RCC 7860 (cell line): ENCODE data around the gene CCDC66.
A peak's percentile ranks its signal among the peaks of the same experiment; 100 is the strongest.
"Not testable (repeated sequence)": the region's sequence is repeated elsewhere in the genome, so short reads cannot be mapped to it uniquely, and the experiment has no call there.

Source experiments
- DNase-seq: peaks from one replicate; pipeline ENCODE4 v3.0.0-alpha.2; 2015; ENCODE audit warnings: low spot score
- FAIRE-seq: peaks from 2 replicates; lab custom pipeline; 2012; peaks lifted over from hg19 to GRCh38; lab: Jason Lieb, UNC

CCDC66 gene

DNA sequence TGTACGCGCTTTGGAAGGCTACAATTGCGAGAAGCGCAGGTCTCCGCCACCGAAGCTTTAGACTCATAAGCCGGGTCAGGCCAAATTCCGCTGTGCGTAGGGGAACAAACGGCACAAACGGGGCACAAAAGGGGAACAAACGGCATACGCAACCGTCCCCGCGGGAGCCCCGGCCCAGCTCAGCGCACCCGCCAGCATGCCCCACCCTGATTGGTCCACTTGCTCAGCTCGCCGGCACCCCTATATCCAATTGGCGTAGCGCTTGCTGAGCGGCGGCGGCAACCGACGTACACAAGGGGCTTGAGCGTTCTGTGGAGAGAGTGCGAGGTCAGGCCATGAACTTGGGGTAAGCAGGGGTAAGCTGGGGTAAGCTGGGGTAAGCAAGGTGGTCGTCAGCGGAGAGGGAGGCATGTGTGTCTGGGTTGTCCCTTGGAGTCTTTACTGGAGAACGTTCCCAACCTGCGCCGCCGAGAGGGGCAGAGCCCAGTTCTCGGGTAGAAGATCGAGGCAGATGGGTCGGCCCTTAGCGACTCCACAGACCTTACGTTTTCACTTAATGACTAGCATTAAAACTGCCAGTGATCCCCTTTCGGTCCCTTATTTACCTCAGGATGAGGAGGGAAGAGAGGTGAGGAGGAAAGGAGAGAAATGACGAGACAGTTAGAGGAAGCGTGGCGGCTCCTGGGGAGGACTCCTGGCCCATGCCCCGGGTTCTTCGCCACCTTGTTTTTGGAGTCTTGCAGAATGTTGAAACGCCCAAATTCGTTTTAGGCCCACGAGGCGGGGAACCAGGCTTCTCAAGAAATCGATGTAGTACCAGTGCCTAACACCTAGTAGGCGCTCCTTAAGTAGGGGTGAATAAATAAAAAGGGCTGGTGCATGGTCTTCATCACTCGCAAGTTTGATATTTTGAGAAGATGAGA, at the start of gene CCDC66:
CCDC66 (plus strand) TSS at position 268 of the 923 bp plus-strand sequence; CDS start at position 336, 68 bp downstream.
- FAIRE-seq: no peak

DNA sequence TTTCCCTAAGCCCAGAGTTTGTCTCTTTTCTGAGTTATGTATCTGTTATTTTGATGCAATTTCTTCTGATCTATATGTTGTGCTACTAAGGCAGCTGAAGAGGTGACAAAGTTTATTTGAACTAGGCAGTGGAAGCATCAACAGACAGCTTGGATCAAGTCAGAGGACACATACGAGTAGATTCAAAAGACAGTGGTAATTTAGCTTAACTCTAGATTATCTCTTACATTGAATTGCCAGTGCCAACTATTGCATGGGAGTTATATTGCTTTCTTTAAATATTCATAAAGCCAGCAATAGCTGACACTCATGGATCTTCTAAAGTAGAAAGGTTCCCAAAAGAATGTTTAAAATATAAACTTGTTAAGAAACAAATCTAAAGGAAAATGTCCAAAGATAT, 37.3 kb upstream of the CCDC66 start:
- FAIRE-seq (no peak), DNase-seq (no peak)

More for the DNA sequence above, at the start of gene CCDC66:
- peak; percentile 72 for DNase-seq

DNA sequence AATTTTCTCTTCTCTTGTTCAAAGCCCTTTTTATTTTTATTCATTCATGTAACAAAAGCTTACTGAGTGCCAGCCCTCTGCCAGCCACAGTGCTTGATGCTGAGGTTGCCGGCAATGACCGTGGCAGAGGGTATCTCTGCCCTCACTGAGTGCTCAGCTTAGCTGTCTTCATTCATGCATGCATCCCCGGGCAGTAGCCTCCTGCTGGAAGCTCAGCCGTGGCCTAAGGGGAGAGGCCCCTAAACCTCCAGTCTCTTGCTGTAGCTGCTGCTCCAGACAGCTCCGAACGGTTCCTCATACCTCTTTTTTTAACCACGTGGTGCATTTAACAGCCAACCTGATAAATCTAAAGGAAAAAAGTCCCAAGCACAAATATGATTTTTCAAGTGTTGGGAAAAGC, 34.6 kb upstream of the CCDC66 start:
- no peak for FAIRE-seq
- no peak for DNase-seq

DNA sequence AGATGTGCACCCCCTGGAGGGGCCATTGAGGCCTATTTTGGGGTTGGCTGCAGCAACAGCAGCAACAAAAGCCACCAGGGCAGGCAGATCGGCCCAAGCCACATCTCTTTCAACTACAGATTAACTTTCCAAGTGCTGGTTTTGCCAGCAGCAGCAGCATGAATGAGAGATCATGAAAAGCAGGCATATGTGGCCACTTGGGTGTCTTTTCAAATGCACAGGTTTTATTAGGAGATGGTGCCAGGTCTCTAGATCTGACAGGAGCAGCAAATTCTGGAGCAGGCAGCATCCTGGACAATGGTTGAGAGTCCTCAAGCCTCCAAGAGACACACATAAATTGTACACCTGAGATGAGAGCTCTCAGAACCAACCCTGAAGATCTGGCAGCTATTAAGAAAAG, 31.7 kb upstream of the CCDC66 start:
- no peak for FAIRE-seq
- DNase-seq: no peak

DNA sequence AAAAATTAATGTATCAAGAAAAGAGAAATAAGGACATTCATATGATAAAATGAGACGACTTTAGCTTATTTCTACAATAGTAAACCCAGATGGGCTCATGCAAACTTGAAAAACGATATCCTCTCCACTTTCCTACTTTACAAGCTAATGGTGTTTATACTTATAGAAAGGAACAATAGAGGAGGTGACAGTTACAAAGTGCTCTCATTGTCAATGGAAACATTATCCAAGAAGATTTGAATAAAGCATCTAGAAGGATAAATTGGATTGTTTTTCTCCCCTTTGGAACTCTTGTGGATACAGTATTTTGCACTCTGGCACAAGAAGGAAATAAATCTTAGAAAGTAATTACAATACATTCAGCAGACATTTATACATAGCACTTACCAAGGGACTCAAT, 20.2 kb upstream of the CCDC66 start:
- DNase-seq (no peak), FAIRE-seq (no peak)

DNA sequence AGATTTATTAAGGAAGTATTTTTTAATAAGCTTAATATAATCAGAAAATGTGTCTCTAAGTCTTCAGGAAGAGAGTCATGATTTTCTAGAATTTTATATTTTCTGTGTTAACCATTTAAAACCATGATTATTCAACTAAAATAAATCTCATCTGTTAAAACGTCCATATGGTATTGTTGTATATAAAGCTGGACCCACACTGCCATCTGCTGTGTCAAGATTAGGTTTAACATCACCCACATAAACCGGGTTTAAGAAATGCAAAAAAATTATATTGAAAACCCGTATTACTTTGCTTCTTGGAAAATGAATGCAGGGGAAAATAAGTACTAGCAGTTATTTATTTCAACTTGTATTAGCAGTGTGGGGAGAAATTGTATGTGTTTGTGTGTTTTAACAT, 9.5 kb upstream of the CCDC66 start:
- DNase-seq (no peak), FAIRE-seq (no peak)

DNA sequence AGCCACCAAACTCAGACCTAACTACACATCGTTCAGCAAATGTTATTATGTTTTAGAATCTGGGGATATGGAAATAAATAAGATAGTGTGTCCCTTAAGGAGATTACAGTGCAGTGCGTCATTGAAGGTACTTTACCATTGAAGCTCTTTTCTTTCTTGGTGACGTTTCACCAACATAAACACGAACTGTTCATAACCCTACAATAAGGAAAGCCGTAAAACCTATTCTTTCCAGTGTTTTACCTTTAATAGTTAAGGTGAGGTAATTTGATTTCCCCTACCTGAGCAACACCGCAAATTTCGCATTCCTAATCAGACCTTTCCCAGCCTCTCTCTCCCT, 826 bp downstream of the CCDC66 start:
- no peak for FAIRE-seq
- no peak for DNase-seq

DNA sequence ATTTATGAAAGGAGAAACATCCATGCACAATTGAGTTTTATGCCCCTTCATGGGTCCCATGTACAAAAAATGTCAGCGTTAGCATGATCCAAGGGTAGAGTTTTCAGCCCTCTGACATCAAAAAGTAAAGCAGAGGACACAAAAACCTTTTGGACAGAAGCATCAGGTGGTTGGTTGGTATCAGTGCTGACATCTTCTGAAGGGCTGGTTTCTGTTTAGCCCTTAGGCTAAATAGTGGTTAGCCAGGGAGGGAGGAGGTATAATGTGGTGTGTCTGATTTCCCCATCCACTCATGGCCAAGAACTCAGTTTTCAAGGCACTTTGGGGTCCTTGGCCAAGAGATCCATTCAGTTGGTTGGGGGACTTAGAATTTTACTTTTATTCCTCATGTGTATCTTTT, 16.5 kb downstream of the CCDC66 start:
- FAIRE-seq (no peak), DNase-seq (no peak)

DNA sequence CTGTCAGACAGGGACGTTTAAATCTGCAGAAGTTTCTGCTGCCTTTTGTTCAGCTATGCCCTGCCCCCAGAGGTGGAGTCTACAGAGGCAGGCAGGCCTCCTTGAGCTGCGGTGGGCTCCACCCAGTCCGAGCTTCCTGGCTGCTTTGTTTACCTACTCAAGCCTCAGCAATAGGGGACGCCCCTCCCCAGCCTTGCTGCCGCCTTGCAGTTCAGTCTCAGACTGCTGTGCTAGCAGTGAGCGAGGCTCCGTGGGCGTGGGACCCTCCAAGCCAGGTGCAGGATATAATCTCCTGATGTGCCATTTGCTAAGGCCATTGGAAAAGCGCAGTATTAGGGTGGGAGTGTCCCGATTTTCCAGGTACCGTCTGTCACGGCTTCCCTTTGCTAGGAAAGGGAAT, 25.0 kb downstream of the CCDC66 start:
- not testable (repeated sequence) for FAIRE-seq

DNA sequence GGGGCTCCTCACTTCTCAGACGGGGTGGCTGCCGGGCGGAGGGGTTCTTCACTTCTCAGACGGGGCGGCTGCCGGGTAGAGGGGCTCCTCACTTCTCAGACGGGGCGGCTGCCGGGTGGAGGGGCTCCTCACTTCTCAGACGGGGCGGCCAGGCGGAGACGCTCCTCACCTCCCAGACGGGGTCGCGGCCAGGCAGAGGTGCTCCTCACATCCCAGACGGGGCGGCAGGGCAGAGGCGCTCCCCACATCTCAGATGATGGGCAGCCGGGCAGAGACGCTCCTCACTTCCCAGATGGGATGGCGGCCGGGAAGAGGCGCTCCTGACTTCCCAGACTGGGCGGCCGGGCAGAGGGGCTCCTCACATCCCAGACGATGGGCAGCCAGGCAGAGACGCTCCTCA, 27.3 kb downstream of the CCDC66 start:
- DNase-seq, FAIRE-seq: not testable (repeated sequence)

More for the DNA sequence above, 25.0 kb downstream of the CCDC66 start:
- DNase-seq: not testable (repeated sequence)

DNA sequence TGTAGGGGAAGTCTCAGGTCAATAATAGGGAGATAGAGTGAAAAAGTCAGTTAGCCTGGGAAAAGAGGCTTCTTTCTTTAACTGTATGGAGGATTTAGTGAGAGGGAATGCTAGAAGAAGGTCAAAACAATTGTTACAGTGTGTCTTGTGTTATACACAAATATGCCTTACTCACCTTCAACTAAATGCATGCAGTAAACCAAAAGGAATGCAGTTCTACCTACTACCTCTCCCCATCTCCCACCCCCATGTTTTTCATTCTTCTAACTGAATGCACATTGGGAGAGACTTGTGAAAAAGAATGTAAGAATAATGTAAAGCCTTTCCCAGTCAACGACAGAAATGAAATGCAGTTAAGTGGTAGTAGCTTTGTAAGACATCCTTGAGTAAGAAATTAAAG, 33.8 kb downstream of the CCDC66 start:
- FAIRE-seq (no peak), DNase-seq (no peak)

DNA sequence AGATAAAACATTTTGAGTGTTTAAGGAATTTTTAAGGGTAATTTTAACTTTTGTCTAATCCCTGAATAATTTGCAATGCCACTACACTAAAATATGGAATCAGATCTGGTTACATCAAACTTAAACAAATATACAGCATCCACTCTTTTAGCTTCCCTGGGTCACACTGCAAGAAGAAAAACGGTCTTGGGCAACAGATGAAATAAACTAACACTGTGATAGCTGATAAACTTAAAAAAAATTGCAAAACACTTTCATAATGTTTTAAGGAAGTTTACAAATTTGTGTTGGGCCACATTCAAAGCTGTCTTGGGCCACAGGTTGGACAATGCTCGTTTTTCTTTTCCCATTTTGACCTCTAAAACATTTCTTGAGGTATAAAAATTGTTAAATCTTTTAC, 34.3 kb downstream of the CCDC66 start:
- FAIRE-seq (no peak), DNase-seq (no peak)

DNA sequence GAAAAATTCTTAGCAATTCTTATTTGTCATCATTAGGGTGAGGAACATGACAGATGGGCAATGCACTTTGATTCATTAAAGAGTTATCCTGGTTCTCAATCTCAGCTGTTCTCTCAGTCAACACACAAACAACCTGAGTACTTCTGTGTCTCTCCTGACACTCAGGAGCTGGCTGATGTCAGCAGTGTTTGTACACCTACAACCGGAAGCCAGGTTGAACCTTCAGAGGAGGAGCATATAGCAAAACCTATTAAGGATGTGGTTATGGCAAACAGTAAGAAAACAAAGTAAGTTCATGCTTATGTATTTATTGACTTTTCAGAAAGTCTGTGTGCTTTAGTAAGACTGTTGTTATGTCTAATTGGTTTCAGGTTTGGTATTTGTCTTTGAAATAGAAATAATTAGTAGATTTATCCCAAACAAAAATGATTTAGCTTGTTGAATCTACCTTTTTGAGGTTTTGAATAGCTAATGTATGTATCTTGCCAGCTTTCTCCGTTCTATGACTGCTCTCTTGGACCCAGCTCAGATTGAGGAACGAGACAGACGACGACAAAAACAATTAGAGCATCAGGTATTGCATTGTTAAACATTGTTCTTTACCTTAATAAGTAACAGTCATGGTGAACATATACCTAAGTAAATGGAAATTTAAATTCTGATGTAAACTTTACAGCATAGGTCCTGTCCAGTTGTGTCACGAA, 36.6 kb downstream of the CCDC66 start:
- no peak for FAIRE-seq
- no peak for DNase-seq

DNA sequence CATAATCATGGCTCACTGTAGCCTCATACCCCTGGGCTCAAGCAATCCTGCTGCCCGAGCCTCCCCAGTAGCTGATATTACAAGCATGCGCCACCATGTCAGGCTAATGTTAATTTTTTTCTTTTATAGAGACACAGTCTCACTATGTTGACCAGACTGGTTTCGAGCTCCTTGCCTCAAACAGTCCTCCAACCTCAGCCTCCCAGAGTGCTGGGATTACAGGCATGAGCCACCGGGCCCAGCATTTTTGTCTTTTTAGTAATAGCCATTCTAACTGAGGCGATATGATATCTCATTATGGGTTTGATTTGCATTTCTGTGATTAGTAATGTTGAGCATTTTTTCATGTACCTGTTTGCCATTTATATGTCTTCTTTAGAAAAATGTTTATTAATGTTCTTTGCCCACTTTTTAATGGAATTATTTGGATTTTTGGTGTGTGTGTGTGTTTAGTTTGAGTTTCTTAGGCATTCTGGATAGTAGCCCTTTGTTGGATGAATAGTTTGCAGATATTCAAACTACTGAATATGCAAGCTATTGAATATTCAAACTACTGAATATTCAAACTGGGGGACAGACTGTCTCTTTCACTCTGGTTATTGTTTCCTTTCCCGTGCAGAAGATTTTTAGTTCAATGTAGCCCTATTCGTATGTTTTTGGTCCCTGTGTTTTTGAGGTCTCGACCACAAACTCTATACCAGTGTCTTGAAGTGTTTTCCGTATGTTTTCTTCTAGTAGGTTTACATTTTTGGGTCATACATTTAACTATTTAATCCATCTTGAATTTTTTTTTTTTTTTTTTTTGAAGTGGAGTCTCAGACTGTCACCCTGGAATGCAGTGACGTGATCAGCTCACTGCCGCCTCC, 39.2 kb downstream of the CCDC66 start:
- FAIRE-seq (no peak), DNase-seq (no peak)

DNA sequence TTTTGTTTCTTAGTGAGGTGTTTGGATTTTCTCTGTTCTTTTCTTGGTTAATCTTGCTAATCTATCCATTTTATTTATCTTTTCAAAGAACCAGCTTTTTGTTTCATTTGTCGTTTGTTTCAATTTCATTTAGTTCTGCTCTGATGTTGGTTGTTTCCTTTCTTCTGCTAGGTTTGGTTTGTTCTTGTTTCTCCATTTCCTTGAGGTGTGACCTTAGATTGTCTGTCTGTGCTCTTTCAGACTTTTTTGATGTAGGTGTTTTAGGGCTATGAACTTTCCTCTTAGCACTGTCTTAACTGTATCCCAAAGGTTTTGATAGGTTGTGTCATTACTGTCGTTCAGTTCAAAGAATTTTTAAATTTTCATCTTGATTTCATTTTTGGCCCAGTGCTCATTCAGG, 51.5 kb downstream of the CCDC66 start:
- DNase-seq, FAIRE-seq: not testable (repeated sequence)

DNA sequence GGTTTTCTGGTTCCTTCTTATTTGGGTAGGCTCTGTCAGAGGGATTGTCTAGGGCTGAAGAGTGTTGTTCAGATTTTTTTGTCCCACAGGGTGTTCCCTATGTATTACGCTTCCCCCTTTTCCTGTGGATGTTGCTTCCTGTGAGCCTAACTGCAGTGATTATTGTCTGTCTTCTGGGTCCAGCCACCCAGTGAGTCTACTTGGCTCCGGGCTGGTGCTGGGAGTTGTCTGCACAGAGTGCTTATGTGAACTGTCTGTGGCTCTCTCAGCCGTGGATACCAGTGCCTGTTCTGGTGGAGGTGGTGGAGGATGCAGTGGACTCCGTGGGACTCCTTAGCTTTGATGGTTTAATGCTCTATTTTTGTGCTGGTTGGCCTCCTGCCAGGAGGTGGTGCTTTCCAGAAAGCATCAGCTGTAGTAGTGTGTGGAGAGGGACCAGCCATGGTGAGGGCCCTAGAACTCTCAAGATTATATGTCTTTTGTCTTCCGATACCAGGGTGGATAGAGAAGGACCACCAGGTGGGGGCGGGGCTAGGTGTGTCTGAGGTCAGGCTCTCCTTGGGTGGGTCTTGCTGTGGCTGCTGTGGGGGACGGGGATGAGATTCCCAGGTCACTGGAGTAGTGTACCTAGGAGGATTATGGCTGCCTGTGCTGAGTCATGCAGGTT, 53.8 kb downstream of the CCDC66 start:
- no peak for DNase-seq
- no peak for FAIRE-seq

DNA sequence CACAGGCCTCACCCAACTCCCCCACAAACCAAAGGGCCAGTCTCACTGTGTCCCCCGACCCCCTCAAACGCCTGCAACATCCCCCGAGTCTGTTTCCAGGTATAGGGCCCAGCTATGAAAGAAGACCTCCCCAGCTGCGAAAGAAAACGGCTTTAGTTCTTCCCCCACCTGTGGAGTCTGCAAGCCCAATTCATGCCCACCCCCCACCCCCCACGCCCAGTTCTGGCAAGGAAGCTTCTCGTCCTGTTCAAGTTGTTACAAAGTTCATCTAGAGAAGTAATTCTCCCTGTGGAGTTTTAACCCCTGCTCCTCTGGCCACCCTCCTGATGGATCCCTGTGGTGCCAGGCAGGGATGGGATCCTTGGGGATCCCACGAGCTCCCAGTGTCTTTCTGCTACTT, 54.4 kb downstream of the CCDC66 start:
- DNase-seq: no peak
- no peak for FAIRE-seq

DNA sequence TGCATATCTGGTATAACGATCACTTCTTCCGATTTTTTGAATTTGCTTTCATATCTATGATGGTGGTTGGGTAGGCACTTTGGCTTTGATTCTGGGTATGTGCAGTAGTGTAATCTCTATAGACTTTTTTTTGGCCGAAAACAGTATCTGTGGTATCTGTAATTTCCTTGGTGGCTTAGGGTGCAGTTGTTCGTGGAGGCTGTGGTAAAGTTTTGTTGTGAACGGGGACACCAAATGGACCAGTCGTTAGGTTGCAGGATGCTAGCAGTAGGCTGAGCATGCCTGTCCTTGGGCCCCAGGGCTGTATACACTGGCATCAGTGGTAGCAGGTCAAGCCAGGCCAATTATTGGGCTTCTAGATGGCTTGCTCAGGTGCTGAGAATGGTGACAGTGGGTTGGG, 55.2 kb downstream of the CCDC66 start:
- FAIRE-seq (no peak), DNase-seq (no peak)

DNA sequence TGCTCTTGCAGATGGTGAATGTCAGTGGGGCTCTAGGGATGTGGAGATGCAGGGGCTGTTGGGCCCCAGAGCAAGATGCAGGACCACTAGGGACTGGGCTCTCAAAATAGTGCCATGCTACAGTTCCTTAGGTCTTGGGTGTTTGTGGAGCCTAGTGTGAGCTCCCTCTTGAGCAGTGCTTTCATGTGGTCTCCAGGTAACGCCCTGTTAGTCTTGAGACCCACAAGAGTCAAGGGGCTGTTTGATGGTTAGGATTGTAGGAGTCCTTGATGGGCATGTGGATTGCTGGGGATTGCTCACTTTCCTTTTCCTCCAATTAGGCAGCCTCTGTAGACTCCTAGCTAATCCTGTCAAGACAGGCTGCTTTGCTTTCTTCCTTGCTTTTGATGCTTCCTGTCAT, 56.0 kb downstream of the CCDC66 start:
- DNase-seq: no peak
- no peak for FAIRE-seq

DNA sequence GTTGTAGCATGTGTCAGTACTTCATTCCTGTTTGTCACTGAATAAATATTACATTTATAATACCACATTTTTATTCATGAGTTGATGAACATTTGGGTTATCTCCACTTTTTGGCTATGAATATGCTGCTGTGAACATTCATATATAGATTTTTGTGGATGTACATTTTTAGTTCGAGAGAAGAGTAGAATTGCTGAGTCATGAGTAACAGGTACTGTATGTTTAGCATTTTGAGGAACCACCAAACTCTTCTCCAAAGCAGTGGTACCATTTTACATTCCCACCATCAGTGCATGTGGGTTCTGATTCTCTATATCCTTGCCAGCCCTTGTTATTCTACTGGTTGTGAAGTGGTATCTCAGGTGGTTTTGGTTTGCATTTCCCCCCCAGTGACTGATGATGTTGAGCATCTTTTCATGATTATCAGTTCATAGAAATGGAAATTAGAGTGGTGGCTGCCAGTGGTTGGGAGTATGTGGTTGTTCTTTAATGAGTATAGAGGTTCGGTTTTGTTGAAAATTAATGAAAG, 59.6 kb downstream of the CCDC66 start:
- DNase-seq: no peak
- FAIRE-seq: no peak
